Peyer's patch (tissue), 4 donors: ENCODE results near the gene SELENOI. TPM values are rescaled to one million over a fixed set of nuclear protein-coding genes. Genes with fewer than 3 reads are reported as not detected.

ENCODE experiments used
- DNase-seq, 3 donors: peaks; one replicate each; pipeline ENCODE4 v3.0.0-alpha.2; 2017 to 2019
- H3K27ac ChIP-seq, 4 donors: fragments of 200-600 bp; sonication (generic); one replicate each; pipeline ENCODE4 v1.5.1; 2016 to 2019
- H3K27me3 ChIP-seq, 2 donors: fragments of 200-600 bp; sonication (generic); one replicate each; pipeline ENCODE4 v1.5.1; 2019
- H3K36me3 ChIP-seq, 3 donors: fragments of 200-600 bp; sonication (generic); one replicate each; pipeline ENCODE4 v1.5.1; 2016 to 2019
- H3K4me1 ChIP-seq, 4 donors: fragments of 200-600 bp; sonication (generic); one replicate each; pipeline ENCODE4 v1.5.1; 2016 to 2019
- H3K4me3 ChIP-seq, 4 donors: fragments of 200-600 bp; sonication (generic); 1 replicate in 3 of 4; 2 replicates in 1 of 4; pipeline ENCODE4 v1.5.1; 2016 to 2019; ENCODE audit warnings: mild to moderate bottlenecking in 1 of 4
- H3K9me3 ChIP-seq, 4 donors: fragments of 200-600 bp; sonication (generic); one replicate each; pipeline ENCODE4 v1.5.1; 2016 to 2019; ENCODE audit warnings: mild to moderate bottlenecking in 1 of 4
- POLR2A ChIP-seq, 2 donors: fragments of 450-650 bp; IDR thresholded peaks; one replicate each; pipeline ENCODE4 v1.5.1; 2017; ENCODE audit warnings: antibody characterized with exemption in 2 of 2, mild to moderate bottlenecking in 2 of 2, moderate library complexity in 2 of 2
- total RNA-seq, 4 donors: library from RNA; depleted of rRNA; stranded (reverse); fragments of >200 nt; gene quantifications; one replicate each; pipeline ENCODE4 v1.1.0, GENCODE V29; 2016
- TF ChIP-seq, protein P1 (sequence below), 6 experiments: fragments of 450-650 bp in 4 of 6; fragments of 200-600 bp in 2 of 6; sonication (generic) in 1 of 6; IDR thresholded peaks; one replicate each; pipeline ENCODE4 v1.5.1; 2017 to 2019; ENCODE audit warnings: antibody characterized with exemption in 6 of 6, mild to moderate bottlenecking in 3 of 6, moderate library complexity in 1 of 6

The SELENOI gene
- total RNA-seq, 4 donors from 2014 or later = 28.1 to 82.1 (median 51.2) TPM

GRCh38 chr2:26309921-26310320, 36.0 kb upstream of the SELENOI start:
- Histone ChIP-seq H3K27ac (no peak overlapping the region), H3K4me1 (no peaks in the 10 kb centered on the region), H3K4me3 (no peak overlapping the region), H3K36me3 (no peaks in the 10 kb centered on the region), H3K27me3 (no peaks in the 10 kb centered on the region), H3K9me3 (no peaks in the 10 kb centered on the region)
- TF ChIP-seq, protein P1, sequence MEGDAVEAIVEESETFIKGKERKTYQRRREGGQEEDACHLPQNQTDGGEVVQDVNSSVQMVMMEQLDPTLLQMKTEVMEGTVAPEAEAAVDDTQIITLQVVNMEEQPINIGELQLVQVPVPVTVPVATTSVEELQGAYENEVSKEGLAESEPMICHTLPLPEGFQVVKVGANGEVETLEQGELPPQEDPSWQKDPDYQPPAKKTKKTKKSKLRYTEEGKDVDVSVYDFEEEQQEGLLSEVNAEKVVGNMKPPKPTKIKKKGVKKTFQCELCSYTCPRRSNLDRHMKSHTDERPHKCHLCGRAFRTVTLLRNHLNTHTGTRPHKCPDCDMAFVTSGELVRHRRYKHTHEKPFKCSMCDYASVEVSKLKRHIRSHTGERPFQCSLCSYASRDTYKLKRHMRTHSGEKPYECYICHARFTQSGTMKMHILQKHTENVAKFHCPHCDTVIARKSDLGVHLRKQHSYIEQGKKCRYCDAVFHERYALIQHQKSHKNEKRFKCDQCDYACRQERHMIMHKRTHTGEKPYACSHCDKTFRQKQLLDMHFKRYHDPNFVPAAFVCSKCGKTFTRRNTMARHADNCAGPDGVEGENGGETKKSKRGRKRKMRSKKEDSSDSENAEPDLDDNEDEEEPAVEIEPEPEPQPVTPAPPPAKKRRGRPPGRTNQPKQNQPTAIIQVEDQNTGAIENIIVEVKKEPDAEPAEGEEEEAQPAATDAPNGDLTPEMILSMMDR (IDR thresholded peaks at IDR 0.05) = no peak
- no peak for TF ChIP-seq POLR2A (IDR thresholded peaks at IDR 0.05)
- no peak for DNase-seq

- Histone ChIP-seq H3K4me3 (no peak overlapping the region), H3K36me3 (no peaks in the 10 kb centered on the region), H3K27me3 (no peaks in the 10 kb centered on the region), H3K9me3 (no peaks in the 10 kb centered on the region), H3K4me1 (no peaks in the 10 kb centered on the region), H3K27ac (no peak overlapping the region)
- no peak for DNase-seq
- TF ChIP-seq, protein P1 (IDR thresholded peaks at IDR 0.05) = no peak
Measured at GRCh38 chr2:26312471-26312870, 33.5 kb upstream of the SELENOI start.

DNA sequence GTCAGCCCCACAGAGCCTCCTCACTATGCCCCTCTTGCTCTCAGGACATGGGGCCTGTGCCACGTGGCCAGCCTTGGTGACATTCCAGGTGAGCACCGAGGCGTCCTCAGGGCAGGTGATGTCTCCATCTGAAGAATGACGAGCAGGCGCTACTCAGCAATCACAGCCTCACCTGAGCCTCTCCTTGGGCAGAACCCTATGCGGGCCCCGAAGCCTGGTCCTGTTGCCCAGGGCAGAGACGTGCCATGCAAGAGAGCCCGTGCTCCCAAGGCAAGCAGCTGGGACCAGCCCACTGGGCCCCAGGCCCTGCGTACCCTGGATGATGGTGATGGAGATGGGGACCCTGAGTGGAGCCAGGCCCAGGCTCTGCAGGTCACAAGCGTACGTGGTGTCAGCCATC, 32.5 kb upstream of the SELENOI start:
- TF ChIP-seq, protein P1 (IDR thresholded peaks at IDR 0.05) = no peak
- no peak for TF ChIP-seq POLR2A (IDR thresholded peaks at IDR 0.05)
- Histone ChIP-seq H3K4me3 (no peak overlapping the region), H3K36me3 (no peaks in the 10 kb centered on the region), H3K27me3 (no peaks in the 10 kb centered on the region), H3K27ac (no peak overlapping the region), H3K4me1 (no peaks in the 10 kb centered on the region), H3K9me3 (no peaks in the 10 kb centered on the region)
- no peak for DNase-seq

GRCh38 chr2:26314243-26314642, 31.7 kb upstream of the SELENOI start:
- DNase-seq = peak in 1 of 3 donors; percentile 43
- Histone ChIP-seq H3K4me1 (no peaks in the 10 kb centered on the region), H3K27ac (no peak overlapping the region), H3K27me3 (no peaks in the 10 kb centered on the region), H3K9me3 (no peaks in the 10 kb centered on the region), H3K4me3 (no peak overlapping the region), H3K36me3 (no peaks in the 10 kb centered on the region)
- TF ChIP-seq, protein P1 (IDR thresholded peaks at IDR 0.05) = no peak
- TF ChIP-seq POLR2A (IDR thresholded peaks at IDR 0.05) = no peak

DNA sequence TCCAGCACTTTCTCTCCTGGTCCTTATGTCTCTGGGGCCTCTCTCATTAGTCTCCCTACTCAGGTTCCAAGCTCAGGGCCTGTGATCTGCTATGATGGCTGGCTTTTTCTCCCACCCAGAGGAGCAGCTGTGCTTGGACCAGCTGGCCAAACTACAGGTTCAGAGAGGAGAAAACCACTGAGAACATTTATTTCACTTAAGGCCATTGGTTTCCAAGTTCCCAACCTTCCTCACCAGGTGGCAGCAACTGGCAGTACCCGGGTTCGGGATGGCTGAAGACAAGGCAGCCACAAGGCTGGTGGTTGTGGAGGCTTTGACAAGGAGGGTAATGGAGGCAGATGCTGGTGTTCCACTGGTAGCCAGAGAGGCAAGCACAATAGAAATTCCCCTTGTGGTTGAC, 29.9 kb upstream of the SELENOI start:
- TF ChIP-seq POLR2A (IDR thresholded peaks at IDR 0.05) = no peak
- TF ChIP-seq, protein P1 (IDR thresholded peaks at IDR 0.05) = peak in 3 of 6 experiments; percentile 22 to 32 (median 26)
- Histone ChIP-seq H3K27me3 (no peaks in the 10 kb centered on the region), H3K36me3 (no peaks in the 10 kb centered on the region), H3K4me3 (no peak overlapping the region), H3K9me3 (no peaks in the 10 kb centered on the region), H3K4me1 (no peaks in the 10 kb centered on the region), H3K27ac (no peak overlapping the region)
- no peak for DNase-seq

DNA sequence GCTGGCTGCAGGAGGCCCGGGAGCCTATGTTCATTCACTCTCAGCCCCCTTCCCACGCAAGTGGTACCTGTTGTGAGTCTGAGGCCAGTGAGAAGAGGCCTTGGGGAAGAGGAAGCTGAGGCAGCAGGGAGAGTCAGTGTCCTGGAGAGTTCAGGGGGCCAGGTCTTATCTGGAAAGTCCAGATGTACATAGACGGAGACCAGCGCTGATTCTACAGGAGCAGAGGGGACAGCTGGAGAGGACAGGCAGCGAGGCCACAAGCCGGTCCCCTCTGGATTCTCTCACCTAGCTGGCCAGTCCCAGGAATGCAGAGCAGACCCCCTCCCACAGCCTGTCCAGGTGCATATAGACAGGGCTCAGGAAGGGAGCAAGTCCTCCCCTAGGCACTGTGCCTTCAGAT, 29.1 kb upstream of the SELENOI start:
- Histone ChIP-seq H3K27me3 (no peaks in the 10 kb centered on the region), H3K9me3 (no peaks in the 10 kb centered on the region), H3K36me3 (no peaks in the 10 kb centered on the region), H3K4me3 (no peak overlapping the region), H3K4me1 (no peaks in the 10 kb centered on the region), H3K27ac (no peak overlapping the region)
- DNase-seq = no peak
- TF ChIP-seq, protein P1 (IDR thresholded peaks at IDR 0.05) = no peak
- no peak for TF ChIP-seq POLR2A (IDR thresholded peaks at IDR 0.05)
